ENCODE measurements around the gene XRCC4.

XRCC4 gene

GRCh38 chr5:83071286-83072051 is 5.9 kb upstream of the XRCC4 start:
- DNase-seq: no peak

GRCh38 chr5:83072966-83073365 is 4.4 kb upstream of the XRCC4 start:
- no peak for DNase-seq

- no peak for DNase-seq
Measured at GRCh38 chr5:83077662-83078261, 415 bp downstream of the XRCC4 start.

GRCh38 chr5:83082750-83083149 is 5.4 kb downstream of the XRCC4 start:
- no peak for DNase-seq

GRCh38 chr5:83084336-83084735 is 7.0 kb downstream of the XRCC4 start:
- DNase-seq: no peak

- no peak for DNase-seq
Measured at GRCh38 chr5:83085106-83085505, 7.8 kb downstream of the XRCC4 start.

- DNase-seq: no peak
Measured at GRCh38 chr5:83090169-83090568, 12.8 kb downstream of the XRCC4 start.

- no peak for DNase-seq
Measured at GRCh38 chr5:83092619-83093018, 15.3 kb downstream of the XRCC4 start.

- no peak for DNase-seq
Measured at GRCh38 chr5:83093692-83094091, 16.3 kb downstream of the XRCC4 start.

GRCh38 chr5:83095163-83095956 is 18.0 kb downstream of the XRCC4 start:
- no peak for DNase-seq

GRCh38 chr5:83095957-83096539 is 18.7 kb downstream of the XRCC4 start:
- no peak for DNase-seq

GRCh38 chr5:83096660-83097339 is 19.5 kb downstream of the XRCC4 start:
- DNase-seq: no peak

- DNase-seq: no peak
Measured at GRCh38 chr5:83097689-83098231, 20.4 kb downstream of the XRCC4 start.

- DNase-seq: no peak
Measured at GRCh38 chr5:83099001-83099400, 21.7 kb downstream of the XRCC4 start.

GRCh38 chr5:83099445-83099844 is 22.1 kb downstream of the XRCC4 start:
- DNase-seq: no peak

GRCh38 chr5:83101514-83101913 is 24.2 kb downstream of the XRCC4 start:
- DNase-seq: no peak

GRCh38 chr5:83102364-83102980 is 25.1 kb downstream of the XRCC4 start:
- DNase-seq: no peak

GRCh38 chr5:83104021-83104420 is 26.7 kb downstream of the XRCC4 start:
- no peak for DNase-seq

GRCh38 chr5:83107692-83108420 is 30.5 kb downstream of the XRCC4 start:
- DNase-seq: no peak

GRCh38 chr5:83109380-83109779 is 32.0 kb downstream of the XRCC4 start:
- no peak for DNase-seq

GRCh38 chr5:83115816-83116215 is 38.5 kb downstream of the XRCC4 start:
- no peak for DNase-seq
